NCI-H510A treated with DMSO at 0.1 percent for 48 hours (cell line): Measurements from ENCODE around the gene TMEM88.

Experiments used
- DNase-seq: peaks from one replicate; lab custom pipeline; 2025; lab: John Stamatoyannopoulos, UW

Gene TMEM88

DNA sequence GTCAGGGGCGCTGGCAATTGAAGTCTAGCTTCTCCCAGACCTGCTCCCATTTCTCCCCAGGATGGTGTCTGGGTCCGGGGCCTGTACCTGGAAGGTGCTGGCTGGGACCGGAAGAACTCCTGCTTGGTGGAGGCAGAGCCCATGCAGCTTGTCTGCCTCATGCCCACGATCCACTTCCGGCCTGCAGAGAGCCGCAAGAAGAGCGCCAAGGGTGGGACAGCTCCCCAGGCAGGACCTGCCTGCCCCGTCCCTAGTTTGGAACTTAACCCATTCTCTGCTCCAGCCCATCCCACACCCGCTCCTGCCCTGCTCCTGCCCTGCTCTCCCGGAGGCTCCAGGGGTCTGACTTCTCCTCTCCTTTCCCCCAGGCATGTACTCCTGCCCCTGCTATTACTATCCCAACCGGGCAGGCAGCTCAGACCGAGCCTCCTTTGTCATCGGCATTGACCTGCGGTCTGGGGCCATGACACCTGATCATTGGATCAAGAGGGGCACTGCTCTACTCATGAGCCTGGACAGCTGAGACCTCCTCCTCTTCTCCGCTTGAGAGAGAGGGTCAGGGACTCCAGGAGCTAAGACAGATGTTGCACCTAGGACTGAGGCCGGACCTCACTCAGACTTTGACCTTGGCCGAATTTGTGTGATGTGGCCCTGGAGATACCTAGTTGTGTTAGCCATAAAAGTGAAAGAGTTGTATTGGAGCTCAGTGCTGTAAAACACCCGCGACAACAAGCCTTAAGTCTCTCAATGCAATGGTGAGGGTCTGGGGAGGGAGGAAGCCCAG, 21.7 kb upstream of the TMEM88 start:
- no peak for DNase-seq

DNA sequence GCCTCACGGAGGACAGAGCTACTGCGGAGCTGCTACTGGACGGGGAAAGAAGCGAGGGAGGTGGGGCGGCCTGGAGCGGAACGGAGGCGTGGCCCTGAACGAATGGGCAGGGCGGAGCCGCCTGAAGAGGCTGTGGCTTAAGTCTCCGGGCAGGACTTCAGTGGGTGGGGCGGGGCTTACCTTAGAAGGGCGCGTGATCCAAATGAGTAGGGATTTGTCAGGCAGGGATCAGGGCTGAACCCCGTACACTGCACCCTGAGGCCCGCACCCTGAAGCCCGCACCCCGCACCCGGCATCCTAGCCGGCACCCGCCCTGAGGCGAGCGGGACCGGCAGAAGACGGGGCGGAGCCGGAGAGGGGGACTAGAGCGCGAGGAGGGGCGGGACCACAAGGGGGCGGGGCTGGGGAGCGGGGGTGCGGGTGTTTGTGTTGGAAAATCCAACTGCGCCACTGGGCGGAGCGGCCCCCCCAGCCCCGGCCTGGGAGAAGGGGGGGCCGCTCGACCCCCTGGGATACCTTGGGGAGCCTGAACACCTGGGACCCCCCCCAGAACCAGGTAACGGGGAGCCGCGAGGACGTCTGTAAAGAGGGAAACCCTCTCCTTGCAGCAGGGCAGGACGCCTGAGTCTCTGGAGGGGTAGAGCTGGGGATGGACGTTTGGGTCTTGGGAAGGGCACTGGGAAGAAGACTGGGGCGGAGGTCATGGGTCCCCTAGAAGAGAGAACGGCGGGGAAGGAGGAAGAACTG, 20.9 kb upstream of the TMEM88 start, which contains the start of gene KDM6B:
TSS of gene KDM6B (plus strand) at position 423 of the 747 bp plus-strand sequence. CDS start 11,338 bp downstream, outside the sequence.
- peak; percentile 89 for DNase-seq

DNA sequence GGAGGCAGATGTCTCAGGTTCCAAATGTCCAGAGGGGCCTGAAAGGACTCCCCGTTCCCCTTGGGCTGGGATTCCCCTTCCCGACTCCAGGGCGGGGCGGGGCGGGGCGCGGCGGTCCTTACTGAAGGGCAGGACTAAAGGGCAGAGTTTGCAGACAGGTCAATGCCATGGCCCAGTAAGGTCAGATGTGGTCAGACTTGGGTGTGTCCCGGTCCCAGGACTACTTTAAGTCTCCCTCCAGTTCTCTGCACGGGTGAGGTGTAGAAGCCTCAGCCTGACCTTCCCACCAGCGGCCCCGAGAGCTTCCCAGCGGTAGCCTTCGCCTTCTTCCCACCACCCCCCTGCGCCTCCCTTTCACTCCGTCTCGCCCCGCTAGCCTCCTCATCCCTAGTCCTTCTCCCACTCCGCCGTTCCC, 20.3 kb upstream of the TMEM88 start:
- no peak for DNase-seq

GRCh38 chr17:7834957-7835813, 19.7 kb upstream of the TMEM88 start:
- peak; percentile 92 for DNase-seq

GRCh38 chr17:7835814-7836595, 18.9 kb upstream of the TMEM88 start:
- DNase-seq, result peak; percentile 67

DNA sequence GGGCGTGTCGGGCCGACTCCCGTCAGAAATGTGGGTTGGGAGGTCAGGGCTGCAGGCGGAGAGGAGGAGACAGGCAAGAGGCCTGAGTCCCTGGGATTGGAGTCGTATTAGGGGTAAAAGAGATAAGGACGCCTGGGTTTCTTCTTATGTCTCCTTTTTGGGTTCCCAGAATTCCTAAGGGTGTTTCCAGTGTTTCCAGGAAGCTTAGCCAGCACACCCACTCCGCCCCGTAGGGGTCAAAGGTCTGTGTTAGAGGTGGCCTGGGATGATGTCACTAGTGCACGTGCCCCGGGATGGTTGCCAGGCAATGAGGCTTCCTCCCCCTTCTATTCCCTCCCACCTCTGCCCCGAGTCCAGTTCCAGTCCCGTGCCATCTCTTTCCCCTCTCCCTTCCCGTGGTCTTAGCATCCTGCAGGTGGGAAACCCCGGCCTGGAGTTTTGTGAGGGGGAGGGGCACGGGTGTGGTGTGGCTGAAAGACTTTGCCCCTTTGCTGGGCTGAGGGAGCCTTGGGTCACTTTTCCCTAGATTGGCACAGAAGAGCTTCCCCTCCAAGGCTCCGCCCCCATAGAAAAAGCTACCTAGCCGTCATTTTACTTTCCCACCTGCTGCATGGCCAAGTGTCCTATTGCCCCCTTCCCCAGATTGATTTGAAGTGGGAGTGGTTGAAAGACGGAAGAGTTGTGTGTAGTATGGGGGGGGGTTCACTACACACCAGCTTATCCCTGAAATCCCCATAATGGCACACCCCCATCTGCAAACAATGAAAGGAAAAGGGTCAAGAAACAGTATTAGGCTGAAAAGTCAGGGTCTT, 18.1 kb upstream of the TMEM88 start:
- DNase-seq, result peak; percentile 97

DNA sequence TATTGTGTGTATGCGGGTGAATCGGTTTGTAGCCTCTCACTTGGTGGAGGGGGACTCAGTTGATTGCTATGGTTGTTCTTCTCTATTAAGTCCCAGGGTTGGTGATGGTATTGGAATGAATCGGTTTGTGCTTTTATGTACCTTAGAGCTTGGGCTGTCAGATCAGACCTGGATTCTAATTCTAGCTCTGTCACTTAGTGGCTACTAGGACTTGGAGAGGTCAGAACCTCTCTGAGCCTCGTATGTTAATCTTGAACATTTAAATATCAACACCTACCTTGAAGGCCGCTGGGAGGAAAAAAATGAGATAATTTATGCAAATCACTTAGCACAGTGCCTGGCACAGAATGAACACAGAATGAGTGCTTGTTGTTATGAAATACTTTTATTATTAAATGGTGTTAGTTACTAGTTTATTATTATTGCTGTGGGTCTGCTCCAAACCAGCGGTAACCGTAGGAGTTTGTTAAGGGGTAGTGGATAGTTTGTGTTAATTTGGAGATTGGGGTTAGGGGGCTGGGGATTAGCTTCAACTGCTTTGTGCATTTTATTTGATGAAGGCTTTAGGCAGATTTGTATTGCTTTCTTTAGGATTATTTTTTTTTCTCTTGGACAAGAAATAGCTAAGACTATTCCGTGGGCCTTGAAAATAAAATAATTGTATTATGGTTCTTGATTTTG, 17.3 kb upstream of the TMEM88 start:
- peak; percentile 52 for DNase-seq

DNA sequence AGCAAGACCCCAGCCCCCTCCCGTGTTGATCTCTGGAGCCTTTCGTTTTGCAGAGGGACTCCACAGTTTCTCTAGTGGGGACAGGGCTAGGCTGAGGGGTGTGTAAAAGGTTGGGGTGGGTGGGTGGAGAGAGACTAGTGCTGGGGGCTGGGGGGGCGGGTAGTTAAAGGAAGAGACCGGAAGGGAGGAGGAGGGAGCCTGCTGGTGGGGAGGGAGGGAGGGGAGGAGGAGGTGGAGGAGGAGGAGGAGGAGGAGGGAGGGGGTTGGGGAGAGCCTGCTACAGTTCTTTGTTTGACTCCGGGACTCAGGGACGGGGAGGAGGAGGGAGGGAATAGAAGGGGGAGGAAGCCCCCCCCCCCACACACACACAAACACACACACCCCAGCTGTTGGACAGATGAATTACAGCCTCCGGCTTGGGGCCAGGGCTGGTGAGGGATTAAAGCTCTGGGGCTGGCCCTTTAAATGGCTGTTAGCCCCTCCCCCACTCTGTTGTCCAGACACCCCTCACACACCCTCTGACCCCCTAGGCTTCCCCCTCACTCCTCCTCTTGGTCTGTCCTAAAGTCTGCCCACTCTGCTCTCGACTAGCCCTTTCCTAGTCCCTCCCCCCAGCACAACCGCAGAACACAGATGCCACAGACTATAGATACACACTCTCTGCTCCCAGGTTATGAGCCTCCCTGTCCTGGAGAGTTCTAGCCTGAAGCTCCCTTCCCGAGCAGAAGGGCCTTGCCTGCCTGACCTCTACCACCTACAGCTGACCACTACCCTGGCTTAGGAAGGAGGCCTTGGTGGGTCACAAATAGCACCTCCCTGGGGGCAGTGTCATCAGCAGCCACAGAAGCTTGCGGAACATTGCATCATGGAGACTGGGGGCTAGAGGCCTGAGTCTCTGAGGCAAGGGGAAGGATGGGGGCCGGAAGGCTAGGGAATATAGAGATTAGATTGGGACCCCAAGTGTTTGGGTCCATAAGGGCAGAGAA, 16.5 kb upstream of the TMEM88 start:
- peak; percentile 59 for DNase-seq

DNA sequence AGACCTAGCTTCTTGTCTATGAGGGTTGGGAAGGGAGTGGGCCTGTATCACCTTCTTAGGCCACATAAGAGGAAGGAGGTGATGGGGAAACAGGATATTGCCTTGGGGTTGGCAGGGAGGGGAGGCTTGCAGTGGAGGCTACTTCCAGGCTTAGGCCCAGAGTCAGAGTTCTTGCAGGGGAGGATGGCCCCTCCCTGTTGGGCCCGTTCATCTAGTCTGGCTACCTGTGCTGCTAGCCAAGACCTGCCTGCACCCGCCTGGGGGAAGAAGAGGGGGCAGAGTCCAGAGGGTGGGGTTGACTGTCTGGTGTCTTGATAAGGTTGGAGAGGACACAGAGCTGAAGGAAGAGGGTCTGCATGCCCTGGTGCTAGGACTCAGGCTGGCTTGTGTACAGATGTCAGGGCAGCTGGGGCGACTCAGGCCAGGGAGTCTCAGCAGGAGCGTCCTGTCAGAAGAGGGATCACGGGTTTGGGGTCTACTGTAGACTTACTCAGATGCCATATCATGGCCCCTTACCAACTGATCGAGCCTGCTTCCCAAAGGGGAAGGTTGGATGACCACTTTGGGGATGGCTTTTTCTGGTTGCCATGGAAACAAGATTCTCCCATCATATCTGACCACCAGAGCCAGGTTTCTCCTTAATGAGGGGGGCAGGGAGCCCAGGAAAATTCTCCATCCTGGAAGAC, 15.5 kb upstream of the TMEM88 start:
- DNase-seq, result no peak

- peak; percentile 10 for DNase-seq
These were observed 15.0 kb upstream of the TMEM88 start for GRCh38 chr17:7839876-7840261.

DNA sequence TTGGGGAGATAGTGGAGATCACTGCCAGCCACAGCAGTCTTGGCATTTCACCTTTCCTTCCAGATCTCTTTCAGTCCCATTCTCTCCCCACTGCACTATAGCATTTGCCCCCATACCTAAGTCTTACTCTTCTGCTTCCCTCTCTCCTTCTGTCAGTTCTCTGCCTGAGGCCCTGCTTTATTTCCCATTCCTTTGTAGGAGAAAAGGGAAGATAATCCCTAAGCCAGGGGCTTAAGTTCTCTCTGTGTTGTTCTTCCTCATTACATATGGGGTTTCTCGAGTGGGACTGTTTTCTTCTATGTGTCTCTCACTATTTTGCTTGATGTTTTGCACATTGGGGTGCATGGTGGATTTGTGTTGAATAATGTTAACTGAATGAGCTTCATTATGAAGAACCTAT, 14.4 kb upstream of the TMEM88 start:
- no peak for DNase-seq

- DNase-seq, result no peak
These were observed 14.0 kb upstream of the TMEM88 start for GRCh38 chr17:7840875-7841274.

DNA sequence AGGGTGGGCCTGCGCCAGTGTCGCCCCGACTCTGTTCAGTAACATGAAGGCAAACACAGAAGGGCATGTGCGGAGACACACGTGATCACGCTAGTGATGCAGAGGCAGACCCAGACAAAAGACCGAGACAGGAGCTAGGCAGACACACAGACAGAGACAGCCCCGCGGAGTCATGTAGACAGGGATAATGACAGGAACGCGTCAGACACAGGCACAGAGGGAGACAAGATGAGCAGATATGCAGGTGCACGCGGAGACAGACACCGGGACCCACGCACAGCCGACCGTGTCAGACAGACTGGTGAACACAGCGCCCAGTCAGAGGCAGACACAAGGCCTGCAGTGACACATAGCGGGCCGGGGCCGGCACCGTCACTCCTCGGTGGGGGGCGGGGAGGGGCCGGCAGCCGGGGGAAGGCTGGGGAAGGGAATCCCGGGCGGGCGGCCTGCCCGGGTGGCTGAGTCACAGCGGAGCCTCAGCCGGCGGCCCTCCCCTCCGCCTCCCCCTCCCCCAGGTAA, 13.4 kb upstream of the TMEM88 start:
- peak; percentile 43 for DNase-seq

DNA sequence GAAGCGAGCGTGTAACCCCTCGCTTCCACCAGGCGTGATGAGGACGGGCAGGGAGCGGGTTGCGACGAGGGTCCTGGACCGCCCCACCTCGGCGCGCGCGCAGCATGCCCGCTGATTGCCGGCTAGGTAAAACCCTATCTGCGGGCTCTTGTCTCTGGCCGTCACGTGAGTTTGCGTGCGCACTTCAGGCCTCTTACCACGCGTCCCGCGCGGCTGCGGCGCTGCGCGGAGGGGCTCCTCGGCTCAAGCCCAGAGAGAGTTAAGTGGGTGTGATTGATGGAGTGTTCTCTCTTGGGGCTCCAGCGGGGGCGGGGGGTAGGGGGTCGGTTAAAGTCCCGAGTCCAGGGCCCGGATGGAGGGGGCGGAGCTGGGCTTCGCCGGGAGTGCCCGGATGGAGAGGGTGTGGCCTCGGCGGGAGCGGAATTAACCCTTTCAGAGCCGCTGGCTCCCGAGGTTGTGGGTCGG, 12.9 kb upstream of the TMEM88 start:
- peak; percentile 88 for DNase-seq

DNA sequence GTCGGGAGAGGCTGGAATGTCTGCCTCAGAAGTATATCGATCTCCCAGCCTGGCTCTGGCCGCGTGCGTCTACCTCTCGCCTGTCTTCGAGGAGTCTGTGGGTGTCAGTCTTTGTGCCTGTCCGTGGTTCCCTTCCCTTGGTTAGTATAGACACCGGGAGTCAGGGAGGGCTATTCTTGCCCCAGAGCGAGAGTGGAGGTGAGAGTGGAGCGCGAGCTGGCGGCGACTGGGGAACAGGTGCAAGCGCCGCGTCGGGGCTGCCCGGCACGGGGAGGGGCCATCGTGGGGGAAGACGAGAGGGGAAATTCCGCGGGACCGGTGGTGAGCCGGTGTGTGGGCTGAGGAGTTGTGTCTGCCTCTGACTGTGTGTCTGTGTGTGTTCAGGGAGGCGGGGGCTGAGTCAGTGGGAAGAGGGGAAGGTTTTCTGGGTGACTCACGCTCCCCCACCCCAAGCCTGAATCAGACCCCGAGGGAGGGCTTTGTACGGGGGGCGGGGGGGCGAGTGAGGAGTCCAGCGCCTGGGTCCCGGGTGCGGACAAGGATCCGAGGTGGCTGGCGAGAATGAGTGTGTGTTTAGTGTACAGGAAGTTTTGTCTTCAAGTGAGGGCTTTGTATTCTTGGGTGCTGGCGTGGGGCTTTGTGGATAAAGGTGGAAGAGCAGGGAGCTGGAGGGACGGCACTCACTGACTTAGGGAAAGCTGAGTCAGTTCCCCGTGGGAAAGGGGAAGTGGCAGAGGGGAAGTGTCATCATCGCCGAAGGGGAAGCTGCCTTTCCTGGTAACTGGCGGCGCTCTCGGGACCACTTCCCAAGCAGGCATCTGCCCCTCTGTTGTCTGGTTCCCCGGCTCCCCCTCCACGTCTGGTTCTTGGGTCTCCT, 12.2 kb upstream of the TMEM88 start:
- no peak for DNase-seq

DNA sequence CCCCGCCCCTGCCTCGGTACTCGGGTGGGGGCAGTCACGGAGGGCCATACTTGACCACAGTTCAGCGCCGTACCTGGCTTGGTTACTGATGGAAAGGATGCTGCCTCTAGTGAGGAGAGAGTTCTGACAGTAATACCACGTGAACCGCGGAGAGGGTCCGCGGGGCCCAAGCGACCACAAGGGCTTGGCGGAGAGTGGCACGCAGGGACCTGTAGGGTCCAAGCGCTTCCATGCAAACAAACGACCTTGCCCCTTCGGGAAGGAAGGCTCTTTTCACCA, 11.7 kb upstream of the TMEM88 start:
- no peak for DNase-seq
